T-cell (primary cell): ENCODE data around the gene ACKR3. TPM values are rescaled to one million over a fixed set of nuclear protein-coding genes. Genes with fewer than 3 reads are reported as not detected.

Experiments used
- ATAC-seq, 4 experiments: fragments of 200-7000 bp in 3 of 4; fragments of 150-1000 bp in 1 of 4; cut with Tn5 transposase; replicated peaks in 1 of 4; 1 replicate in 3 of 4; 2 replicates in 1 of 4; pipeline ENCODE4 v1.10.0; 2021; ENCODE audit warnings: moderate library complexity in 3 of 4, mild to moderate bottlenecking in 2 of 4, moderate number of reproducible peaks in 1 of 4
- CTCF ChIA-PET, 2 donors: fragments of 300-600 bp; sonication (Branson Sonifier 250); formaldehyde crosslinking; loops; one replicate each; lab custom pipeline; 2022; ENCODE audit warnings: antibody characterized with exemption in 2 of 2; lab: Charles Lee
- POLR2A ChIA-PET, 2 donors: fragments of 300-600 bp; sonication (Branson Sonifier 250); formaldehyde crosslinking; loops; one replicate each; lab custom pipeline; 2022; ENCODE audit warnings: antibody characterized with exemption in 2 of 2; lab: Charles Lee
- DNase-seq, 35 experiments: peaks; one replicate each; pipeline versions ENCODE4 v3.0.0 to v3.0.0-alpha.2; 2013 to 2023
- H3K27ac ChIP-seq: one replicate; pipeline ENCODE4 v1.5.1; 2013; ENCODE audit warnings: low read length
- H3K27me3 ChIP-seq, 2 experiments: replicated peaks in 1 of 2; 1 replicate in 1 of 2; 2 replicates in 1 of 2; pipeline versions ENCODE4 v1.6.1 to v1.7.0; 2013; ENCODE audit warnings: low read length in 1 of 2, mixed read lengths in 1 of 2; ENCODE audit not compliant: control insufficient read depth in 2 of 2, insufficient read depth in 2 of 2; ENCODE audit errors: extremely low read depth in 1 of 2
- H3K36me3 ChIP-seq, 2 donors: 1 replicate in 1 of 2; 2 replicates in 1 of 2; pipeline versions ENCODE4 v1.6.1 to v1.7.0; 2013; ENCODE audit warnings: low read length in 1 of 2; ENCODE audit not compliant: control insufficient read depth in 2 of 2, insufficient read depth in 1 of 2; ENCODE audit errors: extremely low read depth in 1 of 2
- H3K4me1 ChIP-seq, 2 experiments: 1 replicate in 1 of 2; 2 replicates in 1 of 2; pipeline versions ENCODE4 v1.6.1 to v1.7.0; 2013; ENCODE audit warnings: low read length in 2 of 2, mixed read lengths in 1 of 2; ENCODE audit not compliant: insufficient read depth in 2 of 2, control insufficient read depth in 1 of 2; ENCODE audit errors: extremely low read depth in 1 of 2
- H3K4me3 ChIP-seq, 2 donors: 1 replicate in 1 of 2; 2 replicates in 1 of 2; pipeline versions ENCODE4 v1.5.1 to v1.7.0; 2013; ENCODE audit warnings: mild to moderate bottlenecking in 2 of 2, low read length in 1 of 2, moderate library complexity in 1 of 2; ENCODE audit not compliant: control insufficient read depth in 1 of 2; ENCODE audit errors: extremely low read depth in 1 of 2
- H3K9me3 ChIP-seq: 2 replicates; pipeline ENCODE4 v1.7.0; 2013
- H3K27ac Mint-ChIP-seq, 2 donors: one replicate each; pipeline ENCODE4 v1.8.0; 2020 to 2021; ENCODE audit warnings: mild to moderate bottlenecking in 2 of 2, mixed read lengths in 2 of 2
- H3K27me3 Mint-ChIP-seq, 2 donors: one replicate each; pipeline ENCODE4 v1.8.0; 2021 to 2022; ENCODE audit warnings: mixed read lengths in 2 of 2
- H3K36me3 Mint-ChIP-seq: one replicate; pipeline ENCODE4 v1.8.0; 2021; ENCODE audit warnings: mixed read lengths
- H3K4me1 Mint-ChIP-seq, 3 donors: one replicate each; pipeline ENCODE4 v1.8.0; 2020 to 2022; ENCODE audit warnings: mixed read lengths in 3 of 3, mild to moderate bottlenecking in 1 of 3
- H3K4me3 Mint-ChIP-seq, 3 donors: one replicate each; pipeline ENCODE4 v1.8.0; 2020 to 2022; ENCODE audit warnings: mild to moderate bottlenecking in 3 of 3, mixed read lengths in 3 of 3, moderate library complexity in 3 of 3
- H3K9me3 Mint-ChIP-seq, 3 donors: one replicate each; pipeline ENCODE4 v1.8.0; 2020 to 2022; ENCODE audit warnings: mixed read lengths in 3 of 3
- WGBS: methylation state at CpG from one replicate; pipeline ENCODE4 v1.1.5; 2013; ENCODE audit warnings: missing lambda C conversion rate; ENCODE audit not compliant: insufficient coverage; 5-methylcytosine and 5-hydroxymethylcytosine counted together
- total RNA-seq, 35 experiments: library from RNA in 6 of 35; stranded (reverse) in 6 of 35; fragments of 120-200 nt in 1 of 35; gene quantifications; one replicate each; pipeline versions ENCODE4 v1.2.1 to v1.2.4 and lab custom pipeline; 2013 to 2026

The ACKR3 gene
- total RNA-seq, 5 donors from 2014 or later (not counting 1 experiment from before 2014, with no cell fraction given) = 3.3 to 6.9 (median 4.5) TPM

DNA sequence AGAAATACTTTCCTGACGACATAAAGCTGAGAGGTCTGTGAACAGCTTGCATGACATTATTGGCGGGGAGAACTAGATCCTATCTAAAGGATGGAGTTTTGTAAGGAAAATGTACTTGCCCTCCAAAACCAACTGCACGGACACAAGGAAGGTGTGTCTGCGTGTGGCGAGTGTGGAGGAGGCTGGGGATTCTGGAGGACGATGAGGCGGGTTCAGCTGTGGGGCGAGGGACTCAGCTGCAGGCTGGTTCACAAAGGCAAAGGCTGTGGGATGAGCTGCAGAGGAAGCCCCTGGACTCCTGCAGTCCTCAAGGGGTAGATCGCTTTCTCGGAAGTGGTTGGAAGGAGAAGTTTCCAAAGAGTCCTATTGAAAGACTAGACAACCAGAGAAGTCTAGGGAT lies 48.2 kb downstream of the ACKR3 start:
- Histone ChIP-seq H3K4me3 (no peak overlapping the region), H3K27ac (no peak overlapping the region), H3K36me3 (no peaks in the 10 kb centered on the region), H3K4me1 (peaks cover 6 to 13% of the 10 kb centered on the region in 2 experiments), H3K9me3 (no peaks in the 10 kb centered on the region), H3K27me3 (peaks cover 0 to 23% of the 10 kb centered on the region in 2 experiments)
- WGBS = 98% methylated on average over 9 of the region's 10 CpGs
- DNase-seq (no peak), ATAC-seq (no peak)
- Mint-ChIP-seq H3K4me1 (peaks cover 7 to 32% (median 31%) of the 10 kb centered on the region in 3 donors), H3K9me3 (no peaks in the 10 kb centered on the region), H3K27me3 (peaks cover 9 to 13% of the 10 kb centered on the region in 2 donors), H3K36me3 (no peaks in the 10 kb centered on the region), H3K4me3 (no peak overlapping the region), H3K27ac (peak overlapping the region in 1 of 2 donors; percentile 51)
- CTCF ChIA-PET = no interaction called here
- POLR2A ChIA-PET = no interaction called here

- Histone ChIP-seq H3K27me3 (peaks cover 0 to 21% of the 10 kb centered on the region in 2 experiments), H3K4me3 (no peak overlapping the region), H3K27ac (no peak overlapping the region), H3K9me3 (no peaks in the 10 kb centered on the region), H3K36me3 (no peaks in the 10 kb centered on the region), H3K4me1 (peaks cover 6 to 13% of the 10 kb centered on the region in 2 experiments)
- Mint-ChIP-seq H3K4me1 (peaks cover 7 to 32% (median 31%) of the 10 kb centered on the region in 3 donors), H3K27ac (no peak overlapping the region), H3K27me3 (peaks cover 9 to 13% of the 10 kb centered on the region in 2 donors), H3K9me3 (no peaks in the 10 kb centered on the region), H3K36me3 (no peaks in the 10 kb centered on the region), H3K4me3 (no peak overlapping the region)
- POLR2A ChIA-PET = no interaction called here
- WGBS = 73% methylated on average over 6 of the region's 7 CpGs
- DNase-seq = peak in 1 of 35 experiments; percentile 17
- peak; percentile 37 to 68 (median 48) for ATAC-seq
- CTCF ChIA-PET = no interaction called here
Measured at GRCh38 chr2:236618370-236618769, 48.7 kb downstream of the ACKR3 start.

DNA sequence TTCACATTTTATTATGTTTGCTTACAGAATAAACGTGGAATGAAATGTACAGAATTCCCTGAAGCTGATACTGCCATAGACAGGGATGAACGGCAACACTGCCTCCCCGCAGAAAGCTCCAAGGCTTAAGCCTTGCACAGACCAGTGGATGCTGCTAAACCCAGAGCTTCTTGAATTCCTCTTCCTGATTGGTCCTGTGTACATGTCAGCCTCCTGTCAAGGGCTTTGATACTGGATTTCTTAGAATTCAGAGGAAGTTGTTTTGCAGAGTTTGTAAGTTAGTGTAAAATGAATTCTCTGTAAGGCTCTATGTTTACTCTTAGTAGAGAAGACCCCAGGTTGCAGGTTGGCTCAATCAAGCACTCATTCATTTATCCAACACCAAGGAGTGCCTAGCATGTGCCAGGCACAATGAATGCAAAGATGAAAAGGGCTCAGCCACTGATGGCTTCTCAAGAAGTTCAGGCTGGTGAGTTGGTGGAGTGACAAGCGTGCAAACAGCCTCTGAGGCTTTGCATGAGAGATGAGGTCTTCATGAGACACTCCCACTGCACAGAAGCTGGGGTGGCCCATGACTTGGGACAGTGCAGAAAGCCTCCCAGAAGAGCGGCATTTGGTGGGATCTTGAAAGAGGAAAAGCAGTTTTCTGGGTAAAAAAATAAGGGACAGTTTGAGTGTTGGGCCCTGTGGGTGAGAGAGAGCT lies 50.4 kb downstream of the ACKR3 start:
- peak in 3 of 4 experiments; percentile 42 to 70 (median 65) for ATAC-seq
- DNase-seq = peak in 1 of 35 experiments; percentile 3

GRCh38 chr2:236621786-236622185 lies 52.2 kb downstream of the ACKR3 start:
- no peaks in the 10 kb centered on the region for H3K36me3 Mint-ChIP-seq
- POLR2A ChIA-PET = no interaction called here
- peaks cover 6 to 13% of the 10 kb centered on the region in 2 experiments for H3K4me1 ChIP-seq
- peaks cover 7 to 32% (median 31%) of the 10 kb centered on the region in 3 donors for H3K4me1 Mint-ChIP-seq
- peaks cover 3 to 4% of the 10 kb centered on the region in 2 donors for H3K27me3 Mint-ChIP-seq
- 87% methylated on average over 14 of the region's 15 CpGs for WGBS
- H3K9me3 Mint-ChIP-seq = no peaks in the 10 kb centered on the region
- CTCF ChIA-PET = no interaction called here
- no peak overlapping the region for H3K27ac Mint-ChIP-seq
- H3K4me3 ChIP-seq = no peak overlapping the region
- H3K27me3 ChIP-seq = peaks cover 0 to 19% of the 10 kb centered on the region in 2 experiments
- H3K36me3 ChIP-seq = no peaks in the 10 kb centered on the region
- H3K27ac ChIP-seq = no peak overlapping the region
- no peak for DNase-seq
- no peak overlapping the region for H3K4me3 Mint-ChIP-seq
- no peak for ATAC-seq
- H3K9me3 ChIP-seq = no peaks in the 10 kb centered on the region

More for the DNA sequence above, 50.4 kb downstream of the ACKR3 start:
- Mint-ChIP-seq H3K4me1 (peaks cover 7 to 32% (median 31%) of the 10 kb centered on the region in 3 donors), H3K27ac (peak overlapping the region in 1 of 2 donors; percentile 89), H3K36me3 (no peaks in the 10 kb centered on the region), H3K9me3 (no peaks in the 10 kb centered on the region), H3K27me3 (peaks cover 3 to 9% of the 10 kb centered on the region in 2 donors), H3K4me3 (peak overlapping the region in 1 of 3 donors; percentile 57)
- Histone ChIP-seq H3K4me3 (no peak overlapping the region), H3K9me3 (no peaks in the 10 kb centered on the region), H3K36me3 (no peaks in the 10 kb centered on the region), H3K27me3 (peaks cover 0 to 17% of the 10 kb centered on the region in 2 experiments), H3K4me1 (peaks cover 6 to 13% of the 10 kb centered on the region in 2 experiments), H3K27ac (no peak overlapping the region)
- ChIA-PET POLR2A (no interaction called here), CTCF (no interaction called here)
- WGBS = 56% methylated on average over 5 of the region's 5 CpGs

DNA sequence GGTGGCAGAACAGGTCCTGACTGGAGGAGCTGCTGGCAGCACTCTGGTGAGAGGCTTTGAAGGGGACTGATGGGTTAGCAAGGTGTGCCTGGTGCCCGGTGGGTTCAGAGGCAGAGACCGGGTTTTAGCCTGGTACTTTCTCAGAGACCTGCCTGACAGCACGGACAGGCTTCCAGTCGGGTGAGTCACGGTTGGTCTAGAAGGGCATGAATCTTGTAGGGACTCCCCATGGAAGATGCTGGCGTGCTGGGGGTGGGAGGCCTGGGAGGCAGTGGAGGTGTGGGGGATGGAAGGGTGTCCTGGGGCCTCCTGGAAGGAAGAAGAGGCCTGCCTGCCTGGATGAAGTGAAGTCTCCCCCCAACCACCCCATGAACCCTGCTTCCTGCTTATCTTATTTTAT lies 52.6 kb downstream of the ACKR3 start:
- no peak overlapping the region for H3K27ac ChIP-seq
- Mint-ChIP-seq H3K27me3 (peaks cover 3 to 4% of the 10 kb centered on the region in 2 donors), H3K36me3 (no peaks in the 10 kb centered on the region), H3K4me1 (peaks cover 7 to 32% (median 31%) of the 10 kb centered on the region in 3 donors), H3K27ac (no peak overlapping the region), H3K9me3 (no peaks in the 10 kb centered on the region), H3K4me3 (no peak overlapping the region)
- ATAC-seq = no peak
- DNase-seq = no peak
- peaks cover 0 to 19% of the 10 kb centered on the region in 2 experiments for H3K27me3 ChIP-seq
- H3K36me3 ChIP-seq = no peaks in the 10 kb centered on the region
- ChIA-PET CTCF (no interaction called here), POLR2A (no interaction called here)
- no peak overlapping the region for H3K4me3 ChIP-seq
- H3K4me1 ChIP-seq = peaks cover 6 to 13% of the 10 kb centered on the region in 2 experiments
- WGBS = 90% methylated on average over 5 of the region's 6 CpGs
- H3K9me3 ChIP-seq = no peaks in the 10 kb centered on the region

GRCh38 chr2:236622660-236623059 lies 53.0 kb downstream of the ACKR3 start:
- POLR2A ChIA-PET = no interaction called here
- ATAC-seq = no peak
- H3K4me1 Mint-ChIP-seq = peaks cover 7 to 31% (median 30%) of the 10 kb centered on the region in 3 donors

More at GRCh38 chr2:236622660-236623059, 53.0 kb downstream of the ACKR3 start:
- Histone ChIP-seq H3K4me1 (peaks cover 6 to 13% of the 10 kb centered on the region in 2 experiments), H3K4me3 (no peak overlapping the region), H3K27ac (no peak overlapping the region), H3K36me3 (no peaks in the 10 kb centered on the region), H3K9me3 (no peaks in the 10 kb centered on the region), H3K27me3 (peaks cover 0 to 19% of the 10 kb centered on the region in 2 experiments)
- Mint-ChIP-seq H3K27me3 (peaks cover 2 to 3% of the 10 kb centered on the region in 2 donors), H3K9me3 (no peaks in the 10 kb centered on the region), H3K4me3 (no peak overlapping the region), H3K36me3 (no peaks in the 10 kb centered on the region), H3K27ac (no peak overlapping the region)
- no peak for DNase-seq
- CTCF ChIA-PET = no interaction called here
- WGBS = 78% methylated on average over 8 of the region's 9 CpGs
